SK-N-SH (cell line): ENCODE data around the gene PRDM5.

ENCODE experiments used
- CTCF ChIP-seq: fragments of 200-600 bp; sonication (generic); IDR thresholded peaks from 2 replicates; pipeline ENCODE4 v1.6.1; 2017; ENCODE audit warnings: antibody characterized with exemption, mild to moderate bottlenecking, moderate library complexity
- EP300 ChIP-seq, 2 experiments: IDR thresholded peaks; 2 replicates each; pipeline versions ENCODE4 v1.4.0 to v1.6.1; 2012; ENCODE audit warnings: borderline replicate concordance in 1 of 2, low read depth in 1 of 2, low read length in 1 of 2
- EZH2phosphoT487 ChIP-seq: fragments of 200-600 bp; sonication (generic); IDR thresholded peaks from 2 replicates; pipeline ENCODE4 v1.6.1; 2017; ENCODE audit warnings: low read depth, mixed run types, mild to moderate bottlenecking, antibody characterized with exemption, moderate library complexity, borderline replicate concordance
- GABPA ChIP-seq: IDR thresholded peaks from 2 replicates; pipeline ENCODE4 v1.4.0; 2012; ENCODE audit warnings: low read depth, mild to moderate bottlenecking
- NRF1 ChIP-seq: IDR thresholded peaks from 2 replicates; pipeline ENCODE4 v1.6.1; 2012; ENCODE audit warnings: low read depth, mild to moderate bottlenecking, low read length
- POLR2AphosphoS5 ChIP-seq: IDR thresholded peaks from 2 replicates; pipeline ENCODE4 v1.6.1; 2012; ENCODE audit warnings: low read depth, low read length
- RAD21 ChIP-seq: IDR thresholded peaks from 2 replicates; pipeline ENCODE4 v1.6.1; 2012; ENCODE audit warnings: mild to moderate bottlenecking, low read length
- RFX5 ChIP-seq: IDR thresholded peaks from 2 replicates; pipeline ENCODE4 v1.6.1; 2012; ENCODE audit warnings: mild to moderate bottlenecking, improper control_type of control experiment, low read length
- SIN3A ChIP-seq: IDR thresholded peaks from 2 replicates; pipeline ENCODE4 v1.6.1; 2012; ENCODE audit warnings: low read depth, mild to moderate bottlenecking, low read length, moderate library complexity, borderline replicate concordance
- SMC3 ChIP-seq: IDR thresholded peaks from 2 replicates; pipeline ENCODE4 v1.6.1; 2012; ENCODE audit warnings: low read depth, low read length, improper control_type of control experiment
- YY1 ChIP-seq: IDR thresholded peaks from 2 replicates; pipeline ENCODE4 v1.4.0; 2012; ENCODE audit warnings: low read depth, mild to moderate bottlenecking
- ZBTB33 ChIP-seq: IDR thresholded peaks from 2 replicates; pipeline ENCODE4 v1.4.0; 2012; ENCODE audit warnings: low read depth, borderline replicate concordance
- TF ChIP-seq, protein P1 (sequence below): IDR thresholded peaks from 2 replicates; pipeline ENCODE4 v1.4.0; 2012; ENCODE audit warnings: low read depth

- TF ChIP-seq CTCF (no peak), POLR2AphosphoS5 (no peak), GABPA (no peak), ZBTB33 (no peak), YY1 (no peak), RFX5 (no peak), RAD21 (no peak), EP300 (IDR thresholded peaks at IDR 0.05; ENCODE audit: borderline replicate concordance in 1 of 2, low read depth in 1 of 2, low read length in 1 of 2) (no peak), NRF1 (no peak), SMC3 (no peak), SIN3A (no peak), EZH2phosphoT487 (no peak)
- TF ChIP-seq, protein P1, sequence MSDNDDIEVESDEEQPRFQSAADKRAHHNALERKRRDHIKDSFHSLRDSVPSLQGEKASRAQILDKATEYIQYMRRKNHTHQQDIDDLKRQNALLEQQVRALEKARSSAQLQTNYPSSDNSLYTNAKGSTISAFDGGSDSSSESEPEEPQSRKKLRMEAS, result no peak
Measured at GRCh38 chr4:120847019-120847582, 75.4 kb downstream of the PRDM5 start.
